Tibial artery (tissue), 4 donors: ENCODE measurements around the gene VAT1L.

ENCODE experiments used
- DNase-seq, 2 donors: peaks; one replicate each; pipeline ENCODE4 v3.0.0-alpha.2; 2019
- H3K27ac ChIP-seq, 2 donors: fragments of 200-600 bp; sonication (generic) in 1 of 2; 1 replicate in 1 of 2; 2 replicates in 1 of 2; pipeline ENCODE4 v1.5.1; 2018 to 2019; ENCODE audit warnings: mild to moderate bottlenecking in 1 of 2
- H3K27me3 ChIP-seq, 2 donors: fragments of 200-600 bp; sonication (generic) in 1 of 2; one replicate each; pipeline versions ENCODE4 v1.5.1 to v1.6.0; 2016 to 2019
- H3K36me3 ChIP-seq, 3 donors: fragments of 200-600 bp; sonication (generic) in 2 of 3; one replicate each; pipeline ENCODE4 v1.5.1; 2016 to 2019; ENCODE audit warnings: mild to moderate bottlenecking in 2 of 3
- H3K4me1 ChIP-seq, 4 donors: fragments of 200-600 bp; sonication (generic) in 2 of 4; 1 replicate in 3 of 4; 2 replicates in 1 of 4; pipeline ENCODE4 v1.5.1; 2016 to 2019
- H3K4me3 ChIP-seq, 2 donors: fragments of 200-600 bp; sonication (generic) in 1 of 2; 1 replicate in 1 of 2; 2 replicates in 1 of 2; pipeline ENCODE4 v1.5.1; 2018 to 2019; ENCODE audit warnings: mild to moderate bottlenecking in 2 of 2
- H3K9me3 ChIP-seq, 3 donors: fragments of 200-600 bp; sonication (generic) in 1 of 3; one replicate each; pipeline ENCODE4 v1.5.1; 2016 to 2019
- intact Hi-C: fragments of 100-400 bp; cut with DNase I; formaldehyde crosslinking; loops from one replicate; pipeline ENCODE4 v1.15.0; 2023; ENCODE audit warnings: low total_unique reads
- TF ChIP-seq, protein P1 (sequence below), 2 experiments: fragments of 200-600 bp in 1 of 2; fragments of 450-650 bp in 1 of 2; IDR thresholded peaks; one replicate each; pipeline ENCODE4 v1.5.1; 2017 to 2019; ENCODE audit warnings: antibody characterized with exemption in 2 of 2, mild to moderate bottlenecking in 1 of 2, moderate library complexity in 1 of 2

Gene VAT1L

DNA sequence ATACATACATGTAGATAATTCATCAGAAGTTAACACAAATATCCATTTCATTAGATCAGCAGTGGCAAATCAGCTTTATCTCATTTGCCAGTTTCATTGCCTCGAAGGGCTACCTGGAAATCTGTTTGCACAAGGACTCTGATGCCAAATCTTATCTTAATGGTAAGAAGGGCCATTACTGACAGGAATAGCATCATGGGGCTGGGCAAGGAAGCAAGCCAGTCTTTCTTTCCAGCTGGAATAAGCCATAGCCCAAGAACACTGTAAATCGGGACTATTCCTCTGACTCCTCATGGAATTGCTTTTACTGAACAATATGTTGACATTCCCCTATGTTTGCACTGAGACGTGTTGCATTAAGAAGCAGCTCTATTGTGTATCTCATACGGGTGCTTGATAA is 132.6 kb downstream of the VAT1L start:
- no peak overlapping the region for H3K4me3 ChIP-seq
- H3K27me3 ChIP-seq = no peaks in the 10 kb centered on the region
- TF ChIP-seq, protein P1, sequence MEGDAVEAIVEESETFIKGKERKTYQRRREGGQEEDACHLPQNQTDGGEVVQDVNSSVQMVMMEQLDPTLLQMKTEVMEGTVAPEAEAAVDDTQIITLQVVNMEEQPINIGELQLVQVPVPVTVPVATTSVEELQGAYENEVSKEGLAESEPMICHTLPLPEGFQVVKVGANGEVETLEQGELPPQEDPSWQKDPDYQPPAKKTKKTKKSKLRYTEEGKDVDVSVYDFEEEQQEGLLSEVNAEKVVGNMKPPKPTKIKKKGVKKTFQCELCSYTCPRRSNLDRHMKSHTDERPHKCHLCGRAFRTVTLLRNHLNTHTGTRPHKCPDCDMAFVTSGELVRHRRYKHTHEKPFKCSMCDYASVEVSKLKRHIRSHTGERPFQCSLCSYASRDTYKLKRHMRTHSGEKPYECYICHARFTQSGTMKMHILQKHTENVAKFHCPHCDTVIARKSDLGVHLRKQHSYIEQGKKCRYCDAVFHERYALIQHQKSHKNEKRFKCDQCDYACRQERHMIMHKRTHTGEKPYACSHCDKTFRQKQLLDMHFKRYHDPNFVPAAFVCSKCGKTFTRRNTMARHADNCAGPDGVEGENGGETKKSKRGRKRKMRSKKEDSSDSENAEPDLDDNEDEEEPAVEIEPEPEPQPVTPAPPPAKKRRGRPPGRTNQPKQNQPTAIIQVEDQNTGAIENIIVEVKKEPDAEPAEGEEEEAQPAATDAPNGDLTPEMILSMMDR (IDR thresholded peaks at IDR 0.05) = no peak
- no peak overlapping the region for H3K27ac ChIP-seq
- no peak for DNase-seq
- peaks cover 0 to 25% (median 15%) of the 10 kb centered on the region in 4 donors for H3K4me1 ChIP-seq
- H3K9me3 ChIP-seq = no peaks in the 10 kb centered on the region
- intact Hi-C loops = no loop called here
- H3K36me3 ChIP-seq = no peaks in the 10 kb centered on the region

DNA sequence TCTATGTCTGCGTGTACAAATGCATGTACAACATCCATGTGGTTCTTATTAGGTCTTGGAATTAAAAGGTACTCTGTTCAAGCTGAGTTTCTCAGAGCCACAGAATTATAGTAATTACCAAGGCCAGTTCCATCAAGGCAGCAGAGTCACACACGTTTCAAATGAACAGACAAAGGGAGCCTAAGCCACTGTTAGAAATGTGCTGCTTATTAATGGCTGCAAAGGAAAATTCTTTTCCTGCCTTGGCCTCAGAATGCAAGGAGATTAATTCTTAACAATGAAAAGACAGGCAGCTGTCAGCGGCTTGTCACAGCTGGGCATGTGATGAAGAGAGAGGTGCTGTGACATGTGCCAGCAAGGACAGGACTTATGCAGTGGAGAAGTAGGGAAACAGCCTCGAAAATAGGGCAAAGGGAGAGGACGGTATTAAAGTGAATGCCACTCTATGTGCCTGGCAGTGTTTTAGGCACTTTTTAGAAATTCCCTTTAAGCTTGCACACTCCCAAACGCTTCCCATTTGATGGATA is 133.9 kb downstream of the VAT1L start:
- no peak for DNase-seq
- no peaks in the 10 kb centered on the region for H3K9me3 ChIP-seq
- intact Hi-C loops = no loop called here

DNA sequence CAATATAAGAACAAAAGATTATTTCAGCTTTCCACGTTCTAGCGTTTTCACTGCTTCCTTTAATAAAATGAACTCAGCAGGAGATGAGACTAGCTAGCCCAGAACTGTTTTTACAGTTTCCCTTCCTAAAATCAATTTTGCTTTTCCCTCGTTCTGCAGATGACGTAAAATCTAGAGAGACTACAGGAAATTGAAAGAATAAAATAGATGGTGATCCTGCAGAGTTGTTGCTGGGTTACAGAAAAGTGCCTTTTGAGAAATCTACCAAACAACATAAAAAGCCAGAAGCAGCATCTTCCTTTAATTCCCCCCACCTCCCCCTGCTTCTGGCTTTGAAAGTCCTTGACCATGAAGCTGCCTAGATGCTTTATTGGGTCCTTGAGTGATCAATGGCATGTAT is 137.2 kb downstream of the VAT1L start:
- Histone ChIP-seq H3K4me3 (no peak overlapping the region), H3K9me3 (no peaks in the 10 kb centered on the region), H3K27ac (no peak overlapping the region), H3K27me3 (no peaks in the 10 kb centered on the region), H3K36me3 (no peaks in the 10 kb centered on the region), H3K4me1 (peaks cover 0 to 5% (median 2%) of the 10 kb centered on the region in 4 donors)
- DNase-seq = no peak
- TF ChIP-seq, protein P1 (IDR thresholded peaks at IDR 0.05) = no peak
- intact Hi-C loops = no loop called here

More for the DNA sequence above, 133.9 kb downstream of the VAT1L start:
- Histone ChIP-seq H3K27me3 (no peaks in the 10 kb centered on the region), H3K4me3 (no peak overlapping the region), H3K27ac (no peak overlapping the region), H3K36me3 (no peaks in the 10 kb centered on the region), H3K4me1 (peaks cover 0 to 25% (median 15%) of the 10 kb centered on the region in 4 donors)
- TF ChIP-seq, protein P1 (IDR thresholded peaks at IDR 0.05) = no peak

DNA sequence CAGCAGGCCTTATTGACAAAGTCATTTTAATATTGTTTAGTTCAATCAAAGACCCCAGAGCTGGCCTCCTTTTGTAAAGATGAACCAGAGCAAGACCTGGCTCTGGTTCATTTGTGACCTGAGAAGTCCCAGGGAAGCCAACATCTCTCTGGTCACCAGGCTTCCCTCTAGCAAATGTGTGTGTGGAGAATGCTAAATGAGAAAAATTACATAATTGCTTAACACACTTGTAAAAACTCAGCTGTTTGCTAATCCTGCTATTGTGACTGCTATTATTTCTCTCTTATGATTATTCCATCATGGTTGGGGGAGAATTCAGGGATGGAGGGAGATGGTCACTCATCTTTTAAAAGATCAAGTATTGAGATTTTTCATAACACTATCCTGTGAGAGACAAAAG is 139.7 kb downstream of the VAT1L start:
- intact Hi-C loops = no loop called here
- H3K4me3 ChIP-seq = no peak overlapping the region
- H3K27me3 ChIP-seq = no peaks in the 10 kb centered on the region
- no peaks in the 10 kb centered on the region for H3K9me3 ChIP-seq
- DNase-seq = no peak
- TF ChIP-seq, protein P1 (IDR thresholded peaks at IDR 0.05) = no peak
- H3K27ac ChIP-seq = no peak overlapping the region
- no peaks in the 10 kb centered on the region for H3K4me1 ChIP-seq
- no peaks in the 10 kb centered on the region for H3K36me3 ChIP-seq

- Histone ChIP-seq H3K27ac (no peak overlapping the region), H3K27me3 (no peaks in the 10 kb centered on the region), H3K4me3 (no peak overlapping the region), H3K36me3 (no peaks in the 10 kb centered on the region), H3K4me1 (no peaks in the 10 kb centered on the region), H3K9me3 (no peaks in the 10 kb centered on the region)
- TF ChIP-seq, protein P1 (IDR thresholded peaks at IDR 0.05) = no peak
- no peak for DNase-seq
- intact Hi-C loops = no loop called here
Measured at GRCh38 chr16:77929004-77929403, 140.6 kb downstream of the VAT1L start.

DNA sequence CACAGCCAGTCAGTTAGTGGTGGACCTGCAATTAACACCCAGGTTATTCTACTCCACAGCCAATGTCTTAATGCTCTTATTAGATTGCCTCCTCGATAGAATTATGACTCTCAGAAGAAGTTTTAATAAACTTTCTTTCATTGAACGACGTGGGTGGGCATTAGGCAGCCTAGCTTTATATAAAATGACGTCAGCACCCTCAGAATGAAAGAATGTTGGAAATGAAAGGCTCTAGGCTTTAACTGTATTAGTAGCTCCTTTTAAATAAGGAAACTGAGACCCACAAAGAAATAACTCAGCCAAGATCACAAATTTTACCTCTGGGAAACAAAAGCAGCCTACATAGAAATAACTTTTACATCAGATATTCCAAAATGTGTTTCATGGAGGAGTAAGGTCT is 142.7 kb downstream of the VAT1L start:
- TF ChIP-seq, protein P1 (IDR thresholded peaks at IDR 0.05) = no peak
- no peaks in the 10 kb centered on the region for H3K36me3 ChIP-seq
- no peak for DNase-seq
- H3K4me3 ChIP-seq = no peak overlapping the region
- H3K27me3 ChIP-seq = no peaks in the 10 kb centered on the region
- no peaks in the 10 kb centered on the region for H3K9me3 ChIP-seq
- H3K4me1 ChIP-seq = no peaks in the 10 kb centered on the region
- no peak overlapping the region for H3K27ac ChIP-seq
- intact Hi-C loops = no loop called here
